ENCODE measurements around the gene EFCAB9. TPM values are rescaled to one million over a fixed set of nuclear protein-coding genes. Genes with fewer than 3 reads are reported as not detected.

The EFCAB9 gene
- total and polyA plus RNA-seq, 2 of the 8 experiments (the other 6 are each of a cell fraction or from before 2014, with no cell fraction given): not detected

- TF ChIP-seq BCL11A (IDR thresholded peaks at IDR 0.05; ENCODE audit: low read depth in 2 of 2, low read length in 2 of 2): no peak
- TF ChIP-seq EZH2 (IDR thresholded peaks at IDR 0.05; ENCODE audit: low read depth, low read length, severe bottlenecking): no peak
- TF ChIP-seq EGR1 (IDR thresholded peaks at IDR 0.05; ENCODE audit: borderline replicate concordance, low read depth, low read length): no peak
- TF ChIP-seq JUN (IDR thresholded peaks at IDR 0.05; ENCODE audit: low read depth, low read length): no peak
- no peak for TF ChIP-seq CHD2 (IDR thresholded peaks at IDR 0.05; ENCODE audit: low read length)
- no peak for TF ChIP-seq CEBPB (IDR thresholded peaks at IDR 0.05; ENCODE audit: low read depth, low read length)
Observed at GRCh38 chr5:172199446-172199845, 5.5 kb downstream of the EFCAB9 start (continued).

All from H1 (cell line).